Transverse colon (tissue), 4 donors: ENCODE data around the gene PTGES2. TPM values are rescaled to one million over a fixed set of nuclear protein-coding genes. Genes with fewer than 3 reads are reported as not detected.
A peak's percentile ranks its signal among the peaks of the same experiment; 100 is the strongest.

ENCODE experiments used
- DNase-seq: peaks from one replicate; pipeline ENCODE4 v3.0.0-alpha.2; 2019
- H3K27ac ChIP-seq, 4 donors: fragments of 200-600 bp; sonication (generic); 2 replicates each; pipeline ENCODE4 v1.5.1; 2016 to 2018; ENCODE audit warnings: inconsistent platforms in 4 of 4
- H3K27me3 ChIP-seq: fragments of 200-600 bp; sonication (generic); 2 replicates; pipeline ENCODE4 v1.5.1; 2017; ENCODE audit warnings: inconsistent platforms
- H3K36me3 ChIP-seq, 4 donors: fragments of 200-600 bp; sonication (generic); 2 replicates each; pipeline ENCODE4 v1.5.1; 2017 to 2019; ENCODE audit warnings: inconsistent platforms in 4 of 4
- H3K4me1 ChIP-seq, 4 donors: fragments of 200-600 bp; sonication (generic); 2 replicates each; pipeline ENCODE4 v1.5.1; 2017 to 2020; ENCODE audit warnings: inconsistent platforms in 4 of 4
- H3K4me3 ChIP-seq, 4 donors: fragments of 200-600 bp; sonication (generic); 1 replicate in 1 of 4; 2 replicates in 3 of 4; pipeline versions ENCODE4 v1.5.1 to v1.6.1; 2017 to 2019; ENCODE audit warnings: inconsistent platforms in 4 of 4
- H3K9me3 ChIP-seq, 2 donors: fragments of 200-600 bp; sonication (generic); 2 replicates each; pipeline ENCODE4 v1.5.1; 2017 to 2019; ENCODE audit warnings: inconsistent platforms in 2 of 2
- CTCF ChIP-seq, 5 experiments: fragments of 200-600 bp in 3 of 5; fragments of 450-650 bp in 2 of 5; sonication (generic) in 3 of 5; IDR thresholded peaks; 1 replicate in 2 of 5; 2 replicates in 3 of 5; pipeline ENCODE4 v1.5.1; 2016 to 2017; ENCODE audit warnings: antibody characterized with exemption in 5 of 5, inconsistent platforms in 3 of 5, mild to moderate bottlenecking in 2 of 5, moderate library complexity in 1 of 5
- EP300 ChIP-seq: sonication (generic); formaldehyde crosslinking; IDR thresholded peaks from one replicate; pipeline ENCODE4 v1.6.1; 2017; ENCODE audit warnings: antibody characterized with exemption, low read depth
- POLR2A ChIP-seq: fragments of 450-650 bp; IDR thresholded peaks from one replicate; pipeline ENCODE4 v1.6.1; 2016; ENCODE audit warnings: antibody characterized with exemption, mild to moderate bottlenecking, moderate library complexity
- POLR2AphosphoS5 ChIP-seq, 3 donors: sonication (generic); formaldehyde crosslinking; IDR thresholded peaks; one replicate each; pipeline ENCODE4 v1.6.1; 2016; ENCODE audit warnings: antibody characterized with exemption in 3 of 3
- WGBS, 2 donors: methylation state at CpG; one replicate each; pipeline ENCODE4 v1.1.5; 2018; ENCODE audit warnings: low coverage in 1 of 2; 5-methylcytosine and 5-hydroxymethylcytosine counted together
- in situ Hi-C, 4 donors: fragments of 200-750 bp; cut with MboI; loops; one replicate each; pipeline versions ENCODE4 v1.15.0 to v1.15.1; 2017; ENCODE audit warnings: low sequenced_read_pairs in 3 of 4, low pct_ligation_motif_present in 1 of 4, low pct_unique_long_range_greater_than_20kb in 1 of 4
- intact Hi-C: fragments of 100-400 bp; cut with DNase I; formaldehyde crosslinking; loops from one replicate; pipeline ENCODE4 v1.15.1; 2023; ENCODE audit warnings: low total_unique reads
- total RNA-seq, 4 donors: library from RNA; depleted of rRNA; stranded (reverse); fragments of >200 nt; gene quantifications; one replicate each; pipeline ENCODE4 v1.1.0, GENCODE V29; 2016

PTGES2 gene
- total RNA-seq, 4 donors from 2014 or later: 109 to 434 (median 164) TPM

- Histone ChIP-seq H3K36me3 (peaks cover 0 to 22% (median 10%) of the 10 kb centered on the region in 4 donors), H3K4me3 (peak overlapping the region in 1 of 4 donors; percentile 41), H3K4me1 (peaks cover 28 to 56% (median 51%) of the 10 kb centered on the region in 4 donors), H3K27ac (peak overlapping the region; percentile 86 to 94 (median 92)), H3K9me3 (no peaks in the 10 kb centered on the region), H3K27me3 (no peaks in the 10 kb centered on the region)
- WGBS, 2 donors: 93% methylated on average over 10 of the region's 10 CpGs; no CpG with 5 or more reads in 1 of the 2 donors
- in situ Hi-C loops: loop anchor here in 1 of 4 donors (25.0 kb wide), 1 partner anchor 138 kb away; no protein-coding TSS in a partner anchor
- no peak for DNase-seq
- intact Hi-C loops: no loop called here
- TF ChIP-seq EP300: no peak
- no peak for TF ChIP-seq POLR2A
- TF ChIP-seq POLR2AphosphoS5 (IDR thresholded peaks at IDR 0.05): no peak
Measured at GRCh38 chr9:128100581-128100980, 26.9 kb downstream of the PTGES2 start.

- H3K36me3 ChIP-seq: peaks cover 0 to 21% (median 10%) of the 10 kb centered on the region in 4 donors
- in situ Hi-C loops: loop anchor here in 1 of 4 donors (25.0 kb wide), 1 partner anchor 138 kb away; no protein-coding TSS in a partner anchor
- TF ChIP-seq CTCF (IDR thresholded peaks at IDR 0.05) (no peak), EP300 (no peak), POLR2A (no peak), POLR2AphosphoS5 (IDR thresholded peaks at IDR 0.05) (no peak)
Measured at GRCh38 chr9:128099932-128100491, 27.5 kb downstream of the PTGES2 start.

GRCh38 chr9:128099231-128099931 is 28.1 kb downstream of the PTGES2 start:
- H3K36me3 ChIP-seq: peaks cover 0 to 21% (median 10%) of the 10 kb centered on the region in 4 donors
- peaks cover 28 to 63% (median 56%) of the 10 kb centered on the region in 4 donors for H3K4me1 ChIP-seq
- peak overlapping the region; percentile 5 to 41 (median 34) for H3K4me3 ChIP-seq
- in situ Hi-C loops: no loop called here
- H3K9me3 ChIP-seq: no peaks in the 10 kb centered on the region
- H3K27me3 ChIP-seq: no peaks in the 10 kb centered on the region
- TF ChIP-seq EP300 (no peak), POLR2AphosphoS5 (IDR thresholded peaks at IDR 0.05) (no peak), POLR2A (peak; percentile 12)
- 46% methylated on average over 16 of the region's 16 CpGs; no CpG with 5 or more reads in 1 of the 2 donors for WGBS, 2 donors
- H3K27ac ChIP-seq: peak overlapping the region; percentile 86 to 94 (median 92)
- DNase-seq: peak; percentile 47
- intact Hi-C loops: no loop called here

More at GRCh38 chr9:128099932-128100491, 27.5 kb downstream of the PTGES2 start:
- no peak for DNase-seq
- Histone ChIP-seq H3K27ac (peak overlapping the region; percentile 86 to 94 (median 92)), H3K27me3 (no peaks in the 10 kb centered on the region), H3K4me1 (peaks cover 28 to 62% (median 53%) of the 10 kb centered on the region in 4 donors), H3K9me3 (no peaks in the 10 kb centered on the region), H3K4me3 (peak overlapping the region in 1 of 4 donors; percentile 41)
- intact Hi-C loops: no loop called here
- 62% methylated on average over 16 of the region's 16 CpGs; no CpG with 5 or more reads in 1 of the 2 donors for WGBS, 2 donors

- peak; percentile 97 for TF ChIP-seq POLR2A
- TF ChIP-seq CTCF (IDR thresholded peaks at IDR 0.05): no peak
- peak; percentile 92 to 96 (median 95) for TF ChIP-seq POLR2AphosphoS5 (IDR thresholded peaks at IDR 0.05)
- TF ChIP-seq EP300: peak; percentile 96
- intact Hi-C loops: no loop called here
- Histone ChIP-seq H3K4me1 (peaks cover 27 to 63% (median 55%) of the 10 kb centered on the region in 4 donors), H3K9me3 (no peaks in the 10 kb centered on the region), H3K27me3 (no peaks in the 10 kb centered on the region), H3K36me3 (peaks cover 0 to 21% (median 10%) of the 10 kb centered on the region in 4 donors), H3K27ac (peak overlapping the region; percentile 86 to 94 (median 92)), H3K4me3 (peak overlapping the region; percentile 5 to 41 (median 34))
- WGBS, 2 donors: 26 to 31% methylated on average over 7 to 32 of the region's 32 CpGs
- in situ Hi-C loops: no loop called here
- peak; percentile 95 for DNase-seq
Measured at GRCh38 chr9:128098297-128099230, 29.0 kb downstream of the PTGES2 start.
